ENCODE results near the gene CCL7.

- TF ChIP-seq SP1 (IDR thresholded peaks at IDR 0.05) (no peak), BHLHE40 (IDR thresholded peaks at IDR 0.05; ENCODE audit: borderline replicate concordance) (no peak), SUZ12 (IDR thresholded peaks at IDR 0.05) (no peak), FOXA1 (IDR thresholded peaks at IDR 0.05) (no peak), ELF4 (IDR thresholded peaks at IDR 0.05) (no peak)
Observed at GRCh38 chr17:34261568-34262337, 8.3 kb upstream of the CCL7 start.

Data from HEK293T (cell line).